Trophoblast cell (in vitro differentiated cells and primary cell): Measurements from ENCODE around the gene RASA3.

Source experiments
- DNase-seq, 2 donors: peaks; one replicate each; pipeline ENCODE4 v3.0.0-alpha.2; 2016
- H2AFZ ChIP-seq: 2 replicates; pipeline ENCODE4 v1.6.1; 2013; ENCODE audit warnings: low read length, moderate library complexity, mild to moderate bottlenecking; ENCODE audit not compliant: insufficient read depth, poor library complexity
- H2AK5ac ChIP-seq: 2 replicates; pipeline ENCODE4 v1.6.1; 2013; ENCODE audit warnings: mild to moderate bottlenecking, low read length
- H2BK120ac ChIP-seq: 2 replicates; pipeline ENCODE4 v1.6.1; 2013; ENCODE audit warnings: low read length, mild to moderate bottlenecking, moderate library complexity; ENCODE audit not compliant: insufficient read depth, poor library complexity
- H2BK12ac ChIP-seq: 2 replicates; pipeline ENCODE4 v1.6.1; 2013; ENCODE audit warnings: mild to moderate bottlenecking, low read length, moderate library complexity
- H2BK5ac ChIP-seq: 2 replicates; pipeline ENCODE4 v1.6.1; 2013; ENCODE audit warnings: low read length, low read depth, moderate library complexity, mild to moderate bottlenecking; ENCODE audit not compliant: poor library complexity
- H3K14ac ChIP-seq: 2 replicates; pipeline ENCODE4 v1.6.1; 2013; ENCODE audit warnings: mild to moderate bottlenecking, low read length
- H3K18ac ChIP-seq: 2 replicates; pipeline ENCODE4 v1.6.1; 2013; ENCODE audit warnings: mild to moderate bottlenecking, low read length
- H3K23ac ChIP-seq: 2 replicates; pipeline ENCODE4 v1.6.1; 2013; ENCODE audit warnings: low read length
- H3K27ac ChIP-seq: 2 replicates; pipeline ENCODE4 v1.5.1; 2013; ENCODE audit warnings: low read depth, mild to moderate bottlenecking, inconsistent platforms, low read length, moderate library complexity
- H3K27me3 ChIP-seq: 2 replicates; pipeline ENCODE4 v1.6.1; 2013; ENCODE audit warnings: inconsistent platforms, mild to moderate bottlenecking, low read length, moderate library complexity; ENCODE audit not compliant: insufficient read depth
- H3K36me3 ChIP-seq, 2 experiments: 1 replicate in 1 of 2; 2 replicates in 1 of 2; pipeline ENCODE4 v1.6.1; 2013; ENCODE audit warnings: low read length in 2 of 2, mild to moderate bottlenecking in 2 of 2, moderate library complexity in 1 of 2; ENCODE audit not compliant: insufficient read depth in 2 of 2, control insufficient read depth in 1 of 2
- H3K4ac ChIP-seq: 2 replicates; pipeline ENCODE4 v1.6.1; 2013; ENCODE audit warnings: low read depth, mild to moderate bottlenecking, low read length, moderate library complexity
- H3K4me1 ChIP-seq, 2 experiments: 1 replicate in 1 of 2; 2 replicates in 1 of 2; pipeline ENCODE4 v1.6.1; 2013; ENCODE audit warnings: low read length in 2 of 2, mild to moderate bottlenecking in 2 of 2, moderate library complexity in 1 of 2; ENCODE audit not compliant: insufficient read depth in 2 of 2, control insufficient read depth in 1 of 2
- H3K4me2 ChIP-seq: 2 replicates; pipeline ENCODE4 v1.6.1; 2013; ENCODE audit warnings: inconsistent platforms, mild to moderate bottlenecking, low read length, moderate library complexity
- H3K4me3 ChIP-seq: 2 replicates; pipeline ENCODE4 v1.5.1; 2013; ENCODE audit warnings: mild to moderate bottlenecking, low read depth, low read length, inconsistent platforms
- H3K79me1 ChIP-seq: one replicate; pipeline ENCODE4 v1.6.1; 2013; ENCODE audit warnings: low read length
- H3K79me2 ChIP-seq: 2 replicates; pipeline ENCODE4 v1.6.1; 2013; ENCODE audit warnings: low read length, mild to moderate bottlenecking; ENCODE audit not compliant: control insufficient read depth, insufficient read depth, poor library complexity
- H3K9ac ChIP-seq: 2 replicates; pipeline ENCODE4 v1.6.1; 2013; ENCODE audit warnings: mild to moderate bottlenecking, low read length
- H3K9me3 ChIP-seq: 2 replicates; pipeline ENCODE4 v1.6.1; 2013; ENCODE audit warnings: low read depth, mild to moderate bottlenecking, control low read depth, inconsistent platforms, low read length; ENCODE audit not compliant: insufficient read depth
- H4K12ac ChIP-seq: 2 replicates; pipeline ENCODE4 v1.6.1; 2013; ENCODE audit warnings: low read depth, mild to moderate bottlenecking, low read length, moderate library complexity
- H4K8ac ChIP-seq: 2 replicates; pipeline ENCODE4 v1.6.1; 2013; ENCODE audit warnings: low read depth, mild to moderate bottlenecking, low read length, moderate library complexity
- H4K91ac ChIP-seq: one replicate; pipeline ENCODE4 v1.6.1; 2013; ENCODE audit warnings: low read depth, mild to moderate bottlenecking, low read length, moderate library complexity
- WGBS: extraction: QIAGEN DNeasy Blood & Tissue Kit; methylation state at CpG from one replicate; pipeline ENCODE4 v1.1.7; 2013; ENCODE audit warnings: missing lambda C conversion rate; ENCODE audit not compliant: insufficient read length, insufficient coverage; ENCODE audit errors: extremely low coverage; 5-methylcytosine and 5-hydroxymethylcytosine counted together

Gene RASA3

DNA sequence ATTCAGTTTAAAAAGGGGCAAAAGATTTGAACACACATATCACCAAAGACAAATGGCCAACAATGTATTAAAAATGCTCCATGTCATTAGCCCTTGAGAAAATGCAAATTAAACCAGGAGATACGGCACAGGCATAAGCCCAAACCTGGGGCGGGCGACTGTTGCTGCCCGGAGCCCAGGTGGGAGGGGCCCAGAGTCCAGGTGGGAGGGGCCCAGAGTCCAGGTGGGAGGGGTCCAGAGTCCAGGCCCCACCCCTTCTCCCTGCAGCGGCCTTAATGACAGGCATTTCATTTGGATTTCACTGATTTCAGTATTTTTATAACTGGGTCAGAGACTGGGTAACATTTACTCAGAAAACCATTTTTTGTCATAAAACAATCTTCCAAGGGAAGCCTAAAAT, 78.2 kb downstream of the RASA3 start:
- Histone ChIP-seq H3K27me3 (no peaks in the 10 kb centered on the region), H3K27ac (no peak overlapping the region), H3K4me2 (no peak overlapping the region), H3K4me3 (no peak overlapping the region), H4K8ac (no peak overlapping the region), H3K9ac (no peak overlapping the region), H2AK5ac (no peak overlapping the region), H2AFZ (no peak overlapping the region), H2BK12ac (no peak overlapping the region), H3K4me1 (peaks cover 3 to 5% of the 10 kb centered on the region in 2 experiments), H3K36me3 (peaks cover 22 to 31% of the 10 kb centered on the region in 2 experiments), H3K4ac (no peak overlapping the region), H3K79me1 (no peaks in the 10 kb centered on the region), H3K79me2 (no peaks in the 10 kb centered on the region), H3K14ac (no peak overlapping the region), H2BK120ac (no peak overlapping the region), H4K12ac (no peak overlapping the region), H2BK5ac (no peak overlapping the region), H3K9me3 (peaks cover 3% of the 10 kb centered on the region), H3K18ac (no peak overlapping the region), H4K91ac (no peak overlapping the region), H3K23ac (no peak overlapping the region)
- no peak for DNase-seq
- WGBS = no CpG with 5 or more reads among the region's 5 CpGs

DNA sequence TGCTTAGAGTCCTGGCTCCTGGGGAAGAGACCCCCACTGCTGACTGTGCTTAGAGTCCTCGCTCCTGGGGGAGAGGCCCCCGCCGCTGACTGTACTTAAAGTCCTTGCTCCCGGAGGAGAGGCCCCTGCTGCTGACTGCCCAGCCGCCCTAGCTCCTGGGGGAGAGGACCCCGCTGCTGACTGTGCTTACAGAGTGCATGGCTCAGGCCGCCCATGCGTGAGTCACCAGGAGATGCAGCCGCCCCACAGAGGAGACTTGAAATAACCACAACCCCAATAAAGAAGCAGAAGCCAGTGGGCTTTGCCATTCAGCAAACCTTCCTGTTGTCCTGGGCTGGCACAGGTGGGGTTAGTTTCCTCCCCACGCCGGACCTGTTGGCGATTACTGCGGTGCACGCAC, 79.4 kb downstream of the RASA3 start:
- Histone ChIP-seq H3K36me3 (peaks cover 22 to 27% of the 10 kb centered on the region in 2 experiments), H3K9ac (no peak overlapping the region), H3K18ac (no peak overlapping the region), H2AK5ac (no peak overlapping the region), H3K4me3 (no peak overlapping the region), H2BK5ac (no peak overlapping the region), H2BK12ac (no peak overlapping the region), H3K4me2 (no peak overlapping the region), H3K4ac (no peak overlapping the region), H3K27ac (no peak overlapping the region), H3K27me3 (no peaks in the 10 kb centered on the region), H2AFZ (no peak overlapping the region), H4K91ac (no peak overlapping the region), H4K12ac (no peak overlapping the region), H4K8ac (no peak overlapping the region), H3K79me1 (no peaks in the 10 kb centered on the region), H3K9me3 (peaks cover 3% of the 10 kb centered on the region), H3K79me2 (no peaks in the 10 kb centered on the region), H2BK120ac (no peak overlapping the region), H3K4me1 (peaks cover 0 to 4% of the 10 kb centered on the region in 2 experiments), H3K23ac (no peak overlapping the region), H3K14ac (no peak overlapping the region)
- no peak for DNase-seq
- no CpG with 5 or more reads among the region's 14 CpGs for WGBS

DNA sequence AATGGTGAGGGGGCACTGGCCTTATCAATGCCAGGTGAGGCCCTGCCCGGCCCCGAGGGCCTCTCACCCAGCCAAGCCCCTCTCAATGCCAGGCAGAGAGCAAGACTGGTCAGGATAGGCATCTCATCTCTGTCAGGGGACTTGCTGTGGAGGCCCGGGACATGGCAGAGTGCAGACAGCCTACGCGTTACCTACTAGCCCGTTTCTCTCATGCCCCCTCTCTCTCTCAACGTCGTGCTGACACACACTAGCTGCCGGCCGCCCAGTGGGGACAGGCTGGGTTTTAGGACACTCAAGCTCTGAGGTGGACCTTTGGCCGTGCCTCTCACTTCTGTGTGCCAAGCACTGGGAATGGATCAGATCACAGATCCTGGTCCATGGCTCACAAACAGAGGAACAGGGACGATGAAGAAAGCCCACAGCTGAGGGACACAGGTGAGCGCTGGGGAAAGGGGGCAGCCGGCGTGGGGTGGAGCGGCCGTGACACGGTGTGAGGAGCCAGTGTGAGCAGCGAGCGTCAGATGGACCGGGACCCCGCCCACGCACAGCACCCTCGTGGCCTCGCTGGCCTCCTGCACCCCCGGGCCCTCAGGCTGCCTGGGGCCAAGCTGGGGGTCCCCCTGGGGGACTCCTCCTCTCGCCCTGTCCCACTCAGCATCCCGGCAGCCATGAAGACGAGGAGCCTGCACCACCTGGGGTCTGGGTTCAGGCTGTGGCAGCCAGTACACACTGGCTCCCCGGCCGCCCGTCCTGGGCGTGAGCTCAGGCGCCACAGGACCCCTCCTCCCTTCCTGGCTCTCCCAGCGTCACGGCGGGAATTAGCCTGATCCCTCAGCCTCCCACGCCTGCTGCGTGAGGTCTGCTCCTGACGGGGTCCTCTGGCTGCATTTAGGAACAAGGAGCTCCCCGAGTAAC, 81.6 kb downstream of the RASA3 start:
- Histone ChIP-seq H3K23ac (no peak overlapping the region), H3K27ac (no peak overlapping the region), H2BK12ac (no peak overlapping the region), H4K8ac (no peak overlapping the region), H3K14ac (no peak overlapping the region), H3K4me1 (peaks cover 0 to 4% of the 10 kb centered on the region in 2 experiments), H3K9ac (no peak overlapping the region), H3K36me3 (peaks cover 15 to 21% of the 10 kb centered on the region in 2 experiments), H4K91ac (no peak overlapping the region), H2BK5ac (no peak overlapping the region), H2AK5ac (no peak overlapping the region), H3K18ac (no peak overlapping the region), H3K9me3 (peaks cover 3% of the 10 kb centered on the region), H3K4me3 (no peak overlapping the region), H3K4ac (no peak overlapping the region), H3K27me3 (no peaks in the 10 kb centered on the region), H3K79me2 (no peaks in the 10 kb centered on the region), H2BK120ac (no peak overlapping the region), H2AFZ (no peak overlapping the region), H3K79me1 (no peaks in the 10 kb centered on the region), H3K4me2 (no peak overlapping the region), H4K12ac (no peak overlapping the region)
- no CpG with 5 or more reads among the region's 41 CpGs for WGBS
- no peak for DNase-seq

DNA sequence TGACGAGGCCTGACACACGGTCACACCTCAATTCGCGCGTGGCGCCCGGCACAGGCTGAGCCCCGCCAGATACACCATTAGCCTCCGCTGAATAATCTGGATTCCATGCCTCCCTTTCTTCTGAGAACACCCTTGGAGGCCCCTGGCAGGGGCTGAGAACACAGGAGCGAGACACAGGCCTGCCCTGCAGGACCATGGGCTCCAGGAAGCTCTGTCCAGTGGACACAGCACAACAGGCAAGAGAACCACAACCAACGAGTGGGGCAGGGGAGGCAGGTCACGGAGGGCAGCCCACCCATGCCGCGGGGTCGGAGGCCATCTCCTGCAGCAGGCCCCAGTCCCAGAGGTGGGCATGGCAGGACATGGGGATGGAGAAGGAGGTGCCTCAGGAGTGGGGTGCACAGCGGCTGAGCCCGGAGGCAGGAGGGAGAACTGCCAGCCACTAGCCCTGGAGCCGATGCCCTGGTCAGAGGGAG, 82.8 kb downstream of the RASA3 start:
- H3K14ac ChIP-seq = no peak overlapping the region
- H3K4me1 ChIP-seq = peaks cover 0 to 4% of the 10 kb centered on the region in 2 experiments
- DNase-seq = no peak
- H3K4me3 ChIP-seq = no peak overlapping the region
- no peak overlapping the region for H4K91ac ChIP-seq
- no peak overlapping the region for H2AK5ac ChIP-seq
- H2BK5ac ChIP-seq = no peak overlapping the region
- no peak overlapping the region for H3K9ac ChIP-seq
- H3K4me2 ChIP-seq = no peak overlapping the region
- no peak overlapping the region for H3K4ac ChIP-seq
- no peak overlapping the region for H4K12ac ChIP-seq
- no peak overlapping the region for H4K8ac ChIP-seq
- H3K23ac ChIP-seq = no peak overlapping the region
- no peak overlapping the region for H3K27ac ChIP-seq
- no peaks in the 10 kb centered on the region for H3K27me3 ChIP-seq
- H3K36me3 ChIP-seq = peaks cover 9 to 11% of the 10 kb centered on the region in 2 experiments
- H3K79me2 ChIP-seq = no peaks in the 10 kb centered on the region
- WGBS = no CpG with 5 or more reads among the region's 18 CpGs
- no peak overlapping the region for H2BK12ac ChIP-seq
- H3K18ac ChIP-seq = no peak overlapping the region
- no peak overlapping the region for H2AFZ ChIP-seq
- no peaks in the 10 kb centered on the region for H3K79me1 ChIP-seq
- H2BK120ac ChIP-seq = no peak overlapping the region
- H3K9me3 ChIP-seq = no peaks in the 10 kb centered on the region
